NB4 (cell line): ENCODE data around the gene TIMM17B.

Experiments used
- CTCF ChIP-seq: IDR thresholded peaks from one replicate; pipeline ENCODE4 v1.5.1; 2012; ENCODE audit warnings: low read depth, low read length
- MAX ChIP-seq: IDR thresholded peaks from 2 replicates; pipeline ENCODE4 v1.6.1; 2011; ENCODE audit warnings: low read depth, low read length
- POLR2A ChIP-seq: IDR thresholded peaks from 2 replicates; pipeline ENCODE4 v1.6.1; 2011; ENCODE audit warnings: mild to moderate bottlenecking; ENCODE audit not compliant: insufficient read length; ENCODE audit errors: extremely low read depth

- TF ChIP-seq CTCF (no peak), POLR2A (no peak), MAX (no peak)
Measured at GRCh38 chrX:48939524-48940228, 42.1 kb upstream of the TIMM17B start.
